ENCODE data around the gene VPS33B. TPM values are rescaled to one million over a fixed set of nuclear protein-coding genes. Genes with fewer than 3 reads are reported as not detected.
A peak's percentile ranks its signal among the peaks of the same experiment; 100 is the strongest.

The VPS33B gene
- total and polyA plus RNA-seq, 2 of the 13 experiments (the other 11 are each of a cell fraction or from before 2014, with no cell fraction given): 15.8 to 16.5 TPM

- TF ChIP-seq CSRNP2 (CRISPR knock-in tag; conservative IDR thresholded peaks at IDR 0.05; ENCODE audit: low read depth) (no peak), CENPT (CRISPR knock-in tag; IDR thresholded peaks at IDR 0.05; ENCODE audit: low read depth) (no peak), PLSCR1 (CRISPR knock-in tag; IDR thresholded peaks at IDR 0.05; ENCODE audit: borderline replicate concordance) (no peak), BCL6 (CRISPR knock-in tag; IDR thresholded peaks at IDR 0.05) (peak; percentile 15; the same call in 1 of the 2 replicates), RARA (CRISPR knock-in tag; IDR thresholded peaks at IDR 0.05) (peak; percentile 13; the same call in 1 of the 2 replicates), ZNF816 (CRISPR knock-in tag; IDR thresholded peaks at IDR 0.05; ENCODE audit: borderline replicate concordance) (no peak), ZNF430 (CRISPR knock-in tag; IDR thresholded peaks at IDR 0.05) (peak; percentile 88; the same call in 1 of the 2 replicates), ZBTB46 (CRISPR knock-in tag; IDR thresholded peaks at IDR 0.05; ENCODE audit: borderline replicate concordance) (no peak), ZNF350 (CRISPR knock-in tag; IDR thresholded peaks at IDR 0.05; ENCODE audit: borderline replicate concordance, low read depth) (peak; percentile 30; the same call in 1 of the 2 replicates), ZNF326 (CRISPR knock-in tag; IDR thresholded peaks at IDR 0.05; ENCODE audit: borderline replicate concordance) (peak; percentile 100), MXD1 (CRISPR knock-in tag; IDR thresholded peaks at IDR 0.05) (peak; percentile 91), CHD2 (IDR thresholded peaks at IDR 0.05; ENCODE audit: low read depth, low read length) (no peak), DR1 (CRISPR knock-in tag; IDR thresholded peaks at IDR 0.05) (peak; percentile 52; the same call in 1 of the 2 replicates), NCOA1 (CRISPR knock-in tag; IDR thresholded peaks at IDR 0.05) (no peak), E2F5 (CRISPR knock-in tag; conservative IDR thresholded peaks at IDR 0.05) (peak; percentile 97), ZFP1 (CRISPR knock-in tag; IDR thresholded peaks at IDR 0.05) (no peak), ATM (IDR thresholded peaks at IDR 0.05; ENCODE audit: borderline replicate concordance) (no peak), RFX5 (IDR thresholded peaks at IDR 0.05; ENCODE audit: low read depth, low read length) (no peak), ETS1 (CRISPR knock-in tag; IDR thresholded peaks at IDR 0.05) (0 out of 2 replicates have a peak, but pooled peaks have one; percentile 59), XBP1 (CRISPR knock-in tag; IDR thresholded peaks at IDR 0.05) (no peak), ZNF766 (CRISPR knock-in tag; IDR thresholded peaks at IDR 0.05; ENCODE audit: borderline replicate concordance) (peak; percentile 84; the same call in 1 of the 2 replicates), SP2 (CRISPR knock-in tag; IDR thresholded peaks at IDR 0.05) (peak; percentile 51), ZNF749 (CRISPR knock-in tag; IDR thresholded peaks at IDR 0.05; ENCODE audit: borderline replicate concordance) (peak; percentile 95)
Observed at GRCh38 chr15:90954712-90955623, 67.4 kb downstream of the VPS33B start, which contains the start of gene RCCD1 (continued).
